ENCODE data around the gene CCDC68. TPM values are rescaled to one million over a fixed set of nuclear protein-coding genes. Genes with fewer than 3 reads are reported as not detected.

The CCDC68 gene
- total RNA-seq, 1 experiment from 2014 or later: not detected

DNA sequence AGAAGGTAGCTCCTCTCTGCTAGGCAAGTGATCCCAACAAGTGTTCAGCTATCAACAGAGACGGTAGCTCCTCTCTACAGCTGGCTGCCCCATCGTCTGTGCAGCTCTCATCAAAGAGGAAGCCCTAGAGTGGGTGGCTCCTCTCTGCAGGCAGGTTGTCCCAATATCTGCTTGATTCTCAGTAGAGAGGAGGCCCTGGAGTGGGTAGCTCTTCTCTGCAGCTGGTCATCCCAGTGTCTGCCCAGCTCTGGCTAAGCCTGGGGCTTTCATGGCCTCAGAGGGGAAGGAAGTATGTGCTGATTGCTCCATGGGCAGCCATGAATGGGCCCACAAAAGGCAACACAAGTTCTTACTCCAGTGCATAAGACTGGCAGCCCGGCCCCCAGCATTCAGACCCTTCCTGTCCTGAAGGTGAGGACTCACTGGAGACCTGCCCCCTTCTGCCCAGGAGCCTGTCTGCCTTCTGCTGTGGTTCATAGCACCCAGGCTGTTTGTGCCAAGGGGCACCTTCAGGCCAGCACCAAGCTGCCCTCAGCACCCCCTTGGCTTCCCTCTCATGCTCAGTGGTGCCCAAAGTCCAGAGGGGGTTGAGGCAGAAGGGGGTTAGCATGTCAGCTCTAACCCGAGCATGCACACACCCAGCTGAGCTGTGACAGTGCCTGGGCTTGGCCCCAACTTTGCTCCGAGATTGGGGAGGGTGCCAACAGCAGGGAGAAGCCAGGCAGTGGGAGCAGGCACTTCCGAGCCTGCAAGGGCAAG lies 48.9 kb downstream of the CCDC68 start:
- Histone ChIP-seq H3K4me3 (ENCODE audit: low read length) (no peak overlapping the region), H3K9ac (ENCODE audit: low read length) (no peak overlapping the region), H3K36me3 (ENCODE audit: insufficient read depth, low read length) (no peaks in the 10 kb centered on the region), H3K9me2 (replicated peaks; ENCODE audit: insufficient read depth, low read length) (no peaks in the 10 kb centered on the region), H3K4me2 (ENCODE audit: low read depth, low read length, poor library complexity, severe bottlenecking) (no peak overlapping the region), H4K20me1 (ENCODE audit: insufficient read depth, low read depth, low read length) (no peaks in the 10 kb centered on the region), H2AFZ (ENCODE audit: low read length) (no peak overlapping the region), H3K4me1 (ENCODE audit: low read length) (no peaks in the 10 kb centered on the region), H3K27me3 (ENCODE audit: low read length) (no peaks in the 10 kb centered on the region), H3K9me3 (ENCODE audit: low read length) (no peaks in the 10 kb centered on the region), H3K79me2 (ENCODE audit: low read length) (no peaks in the 10 kb centered on the region), H3K27ac (ENCODE audit: low read length) (no peak overlapping the region)
- no peak for DNase-seq

GRCh38 chr18:54909538-54909937 lies 49.7 kb downstream of the CCDC68 start:
- no peaks in the 10 kb centered on the region for H3K9me3 ChIP-seq (ENCODE audit: low read length)
- H3K27me3 ChIP-seq (ENCODE audit: low read length): no peaks in the 10 kb centered on the region
- H2AFZ ChIP-seq (ENCODE audit: low read length): no peak overlapping the region
- H4K20me1 ChIP-seq (ENCODE audit: insufficient read depth, low read depth, low read length): no peaks in the 10 kb centered on the region
- H3K4me2 ChIP-seq (ENCODE audit: low read depth, low read length, poor library complexity, severe bottlenecking): no peak overlapping the region
- H3K9me2 ChIP-seq (replicated peaks; ENCODE audit: insufficient read depth, low read length): no peaks in the 10 kb centered on the region
- H3K4me1 ChIP-seq (ENCODE audit: low read length): no peaks in the 10 kb centered on the region
- no peaks in the 10 kb centered on the region for H3K36me3 ChIP-seq (ENCODE audit: insufficient read depth, low read length)
- H3K4me3 ChIP-seq (ENCODE audit: low read length): no peak overlapping the region
- H3K79me2 ChIP-seq (ENCODE audit: low read length): no peaks in the 10 kb centered on the region
- H3K9ac ChIP-seq (ENCODE audit: low read length): no peak overlapping the region
- no peak for DNase-seq
- no peak overlapping the region for H3K27ac ChIP-seq (ENCODE audit: low read length)

- no peak overlapping the region for H3K4me2 ChIP-seq (ENCODE audit: low read depth, low read length, poor library complexity, severe bottlenecking)
- H3K9me2 ChIP-seq (replicated peaks; ENCODE audit: insufficient read depth, low read length): no peaks in the 10 kb centered on the region
- no peak overlapping the region for H3K9ac ChIP-seq (ENCODE audit: low read length)
- H3K9me3 ChIP-seq (ENCODE audit: low read length): no peaks in the 10 kb centered on the region
- H3K4me3 ChIP-seq (ENCODE audit: low read length): no peak overlapping the region
- no peak for DNase-seq
- no peaks in the 10 kb centered on the region for H3K27me3 ChIP-seq (ENCODE audit: low read length)
- no peak overlapping the region for H2AFZ ChIP-seq (ENCODE audit: low read length)
- H3K4me1 ChIP-seq (ENCODE audit: low read length): no peaks in the 10 kb centered on the region
- no peaks in the 10 kb centered on the region for H4K20me1 ChIP-seq (ENCODE audit: insufficient read depth, low read depth, low read length)
- no peaks in the 10 kb centered on the region for H3K36me3 ChIP-seq (ENCODE audit: insufficient read depth, low read length)
- H3K27ac ChIP-seq (ENCODE audit: low read length): no peak overlapping the region
- H3K79me2 ChIP-seq (ENCODE audit: low read length): no peaks in the 10 kb centered on the region
Measured at GRCh38 chr18:54906331-54907185, 52.7 kb downstream of the CCDC68 start.

DNA sequence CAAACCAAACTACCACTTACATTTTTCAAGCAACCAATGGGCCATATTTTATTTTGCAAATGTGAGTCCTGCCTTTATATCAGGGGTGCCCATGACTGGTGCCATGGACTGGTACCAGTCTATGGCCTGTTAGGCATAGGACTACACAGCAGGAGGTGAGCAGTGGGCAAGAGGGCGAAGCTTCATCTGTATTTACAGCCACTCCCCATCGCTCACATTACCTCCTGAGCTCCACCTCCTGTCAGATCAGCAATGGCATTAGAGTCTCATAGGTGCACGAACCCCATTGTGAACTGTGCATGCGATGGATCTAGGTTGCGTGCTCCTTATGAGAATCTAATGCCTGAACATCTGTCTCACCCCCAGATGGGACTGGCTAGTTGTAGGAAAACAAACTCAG lies 53.6 kb downstream of the CCDC68 start:
- H3K4me1 ChIP-seq (ENCODE audit: low read length): no peaks in the 10 kb centered on the region
- H3K9me3 ChIP-seq (ENCODE audit: low read length): no peaks in the 10 kb centered on the region
- no peak overlapping the region for H3K27ac ChIP-seq (ENCODE audit: low read length)
- no peak overlapping the region for H3K4me2 ChIP-seq (ENCODE audit: low read depth, low read length, poor library complexity, severe bottlenecking)
- H2AFZ ChIP-seq (ENCODE audit: low read length): no peak overlapping the region
- H3K27me3 ChIP-seq (ENCODE audit: low read length): no peaks in the 10 kb centered on the region
- no peaks in the 10 kb centered on the region for H3K36me3 ChIP-seq (ENCODE audit: insufficient read depth, low read length)
- H3K9me2 ChIP-seq (replicated peaks; ENCODE audit: insufficient read depth, low read length): no peaks in the 10 kb centered on the region
- no peaks in the 10 kb centered on the region for H3K79me2 ChIP-seq (ENCODE audit: low read length)
- H3K4me3 ChIP-seq (ENCODE audit: low read length): no peak overlapping the region
- DNase-seq: no peak
- H4K20me1 ChIP-seq (ENCODE audit: insufficient read depth, low read depth, low read length): no peaks in the 10 kb centered on the region
- H3K9ac ChIP-seq (ENCODE audit: low read length): no peak overlapping the region

GRCh38 chr18:54904581-54904980 lies 54.7 kb downstream of the CCDC68 start:
- Histone ChIP-seq H3K9ac (ENCODE audit: low read length) (no peak overlapping the region), H3K27me3 (ENCODE audit: low read length) (no peaks in the 10 kb centered on the region), H3K27ac (ENCODE audit: low read length) (no peak overlapping the region), H3K9me3 (ENCODE audit: low read length) (no peaks in the 10 kb centered on the region), H3K4me1 (ENCODE audit: low read length) (no peaks in the 10 kb centered on the region), H3K4me2 (ENCODE audit: low read depth, low read length, poor library complexity, severe bottlenecking) (no peak overlapping the region), H3K9me2 (replicated peaks; ENCODE audit: insufficient read depth, low read length) (no peaks in the 10 kb centered on the region), H3K79me2 (ENCODE audit: low read length) (no peaks in the 10 kb centered on the region), H2AFZ (ENCODE audit: low read length) (no peak overlapping the region), H3K36me3 (ENCODE audit: insufficient read depth, low read length) (no peaks in the 10 kb centered on the region), H3K4me3 (ENCODE audit: low read length) (no peak overlapping the region), H4K20me1 (ENCODE audit: insufficient read depth, low read depth, low read length) (no peaks in the 10 kb centered on the region)
- no peak for DNase-seq

GRCh38 chr18:54900290-54900689 lies 59.0 kb downstream of the CCDC68 start:
- DNase-seq: no peak
- Histone ChIP-seq H3K4me1 (ENCODE audit: low read length) (no peaks in the 10 kb centered on the region), H3K9me2 (replicated peaks; ENCODE audit: insufficient read depth, low read length) (no peaks in the 10 kb centered on the region), H3K9me3 (ENCODE audit: low read length) (no peaks in the 10 kb centered on the region), H4K20me1 (ENCODE audit: insufficient read depth, low read depth, low read length) (no peaks in the 10 kb centered on the region), H3K4me2 (ENCODE audit: low read depth, low read length, poor library complexity, severe bottlenecking) (no peak overlapping the region), H3K4me3 (ENCODE audit: low read length) (no peak overlapping the region), H3K36me3 (ENCODE audit: insufficient read depth, low read length) (no peaks in the 10 kb centered on the region), H3K79me2 (ENCODE audit: low read length) (no peaks in the 10 kb centered on the region), H3K27me3 (ENCODE audit: low read length) (no peaks in the 10 kb centered on the region; the same call in 1 of the 2 replicates), H3K27ac (ENCODE audit: low read length) (no peak overlapping the region), H3K9ac (ENCODE audit: low read length) (no peak overlapping the region), H2AFZ (ENCODE audit: low read length) (no peak overlapping the region)

DNA sequence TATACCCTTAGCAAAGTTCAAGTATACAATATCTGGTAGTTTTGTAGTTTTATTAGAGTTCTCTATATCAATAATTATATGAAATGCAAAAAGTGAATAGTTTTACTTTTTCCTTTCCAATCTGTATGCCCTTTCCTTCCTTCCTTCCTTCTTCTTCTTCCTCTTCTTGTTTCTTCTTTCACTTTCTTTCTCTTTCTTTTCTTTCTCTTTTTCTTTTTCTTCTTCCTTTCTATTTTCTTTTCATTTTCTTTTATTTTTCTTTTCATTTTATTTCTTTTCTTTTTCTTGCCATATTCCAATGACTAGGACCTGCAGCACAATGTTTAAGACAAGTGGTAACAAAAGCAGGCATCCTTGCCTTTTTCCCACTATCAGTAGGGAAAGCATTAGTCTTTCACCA lies 59.8 kb downstream of the CCDC68 start:
- no peaks in the 10 kb centered on the region for H3K79me2 ChIP-seq (ENCODE audit: low read length)
- H4K20me1 ChIP-seq (ENCODE audit: insufficient read depth, low read depth, low read length): no peaks in the 10 kb centered on the region
- no peaks in the 10 kb centered on the region; the same call in 1 of the 2 replicates for H3K27me3 ChIP-seq (ENCODE audit: low read length)
- H2AFZ ChIP-seq (ENCODE audit: low read length): no peak overlapping the region
- H3K27ac ChIP-seq (ENCODE audit: low read length): no peak overlapping the region
- no peak overlapping the region for H3K4me2 ChIP-seq (ENCODE audit: low read depth, low read length, poor library complexity, severe bottlenecking)
- H3K9ac ChIP-seq (ENCODE audit: low read length): no peak overlapping the region
- no peak for DNase-seq
- no peaks in the 10 kb centered on the region for H3K36me3 ChIP-seq (ENCODE audit: insufficient read depth, low read length)
- H3K4me1 ChIP-seq (ENCODE audit: low read length): no peaks in the 10 kb centered on the region
- no peaks in the 10 kb centered on the region for H3K9me2 ChIP-seq (replicated peaks; ENCODE audit: insufficient read depth, low read length)
- no peak overlapping the region for H3K4me3 ChIP-seq (ENCODE audit: low read length)
- H3K9me3 ChIP-seq (ENCODE audit: low read length): no peaks in the 10 kb centered on the region

GRCh38 chr18:54888933-54889332 lies 70.3 kb downstream of the CCDC68 start:
- Histone ChIP-seq H2AFZ (ENCODE audit: low read length) (no peak overlapping the region), H3K36me3 (ENCODE audit: insufficient read depth, low read length) (no peaks in the 10 kb centered on the region), H4K20me1 (ENCODE audit: insufficient read depth, low read depth, low read length) (no peaks in the 10 kb centered on the region), H3K4me3 (ENCODE audit: low read length) (no peak overlapping the region), H3K4me2 (ENCODE audit: low read depth, low read length, poor library complexity, severe bottlenecking) (no peak overlapping the region), H3K9me2 (replicated peaks; ENCODE audit: insufficient read depth, low read length) (no peaks in the 10 kb centered on the region), H3K27ac (ENCODE audit: low read length) (no peak overlapping the region), H3K4me1 (ENCODE audit: low read length) (no peaks in the 10 kb centered on the region), H3K79me2 (ENCODE audit: low read length) (no peaks in the 10 kb centered on the region), H3K9ac (ENCODE audit: low read length) (no peak overlapping the region), H3K27me3 (ENCODE audit: low read length) (no peaks in the 10 kb centered on the region), H3K9me3 (ENCODE audit: low read length) (no peaks in the 10 kb centered on the region)
- no peak for DNase-seq

All from Karpas-422 (cell line).